NCI-H69 (cell line): ENCODE measurements around the gene KDM6B.
A peak's percentile ranks its signal among the peaks of the same experiment; 100 is the strongest.

Experiments
- DNase-seq: peaks from one replicate; lab custom pipeline; 2025; lab: John Stamatoyannopoulos, UW

The KDM6B gene

GRCh38 chr17:7820231-7820630 is 13.8 kb upstream of the KDM6B start:
- DNase-seq, result no peak

GRCh38 chr17:7822126-7822525 is 11.9 kb upstream of the KDM6B start:
- no peak for DNase-seq

- DNase-seq, result peak; percentile 25
Observed at GRCh38 chr17:7823581-7824001, 10.4 kb upstream of the KDM6B start.

- no peak for DNase-seq
Observed at GRCh38 chr17:7824021-7824924, 9.7 kb upstream of the KDM6B start.

- no peak for DNase-seq
Observed at GRCh38 chr17:7825206-7825990, 8.6 kb upstream of the KDM6B start.

GRCh38 chr17:7830616-7831015 is 3.4 kb upstream of the KDM6B start:
- DNase-seq, result no peak

GRCh38 chr17:7831233-7831632 is 2.8 kb upstream of the KDM6B start:
- no peak for DNase-seq

GRCh38 chr17:7832431-7832830 is 1.6 kb upstream of the KDM6B start:
- DNase-seq, result no peak

- DNase-seq, result no peak
Observed at GRCh38 chr17:7833011-7833794, 814 bp upstream of the KDM6B start.

- DNase-seq, result peak; percentile 48
Observed at GRCh38 chr17:7834542-7834956, 532 bp downstream of the KDM6B start.

GRCh38 chr17:7834957-7835813 is 1.2 kb downstream of the KDM6B start:
- DNase-seq, result peak; percentile 97

- peak; percentile 77 for DNase-seq
Observed at GRCh38 chr17:7835814-7836595, 2.0 kb downstream of the KDM6B start.

- peak; percentile 98 for DNase-seq
Observed at GRCh38 chr17:7836596-7837407, 2.8 kb downstream of the KDM6B start.

GRCh38 chr17:7837408-7838088 is 3.5 kb downstream of the KDM6B start:
- no peak for DNase-seq

- DNase-seq, result peak; percentile 78
Observed at GRCh38 chr17:7838090-7839075, 4.4 kb downstream of the KDM6B start.

GRCh38 chr17:7839190-7839875 is 5.3 kb downstream of the KDM6B start:
- DNase-seq, result no peak

- peak; percentile 34 for DNase-seq
Observed at GRCh38 chr17:7839876-7840261, 5.9 kb downstream of the KDM6B start.
